Brain microvascular endothelial cell (primary cell): ENCODE results near the gene COG1.

ENCODE experiments used
- DNase-seq: peaks from one replicate; pipeline ENCODE4 v3.0.0-alpha.2; 2020
- H3K27ac ChIP-seq: fragments of 250-450 bp; sonication (Bioruptor Pico); 2 replicates; pipeline ENCODE4 v1.5.1; 2020; ENCODE audit warnings: mild to moderate bottlenecking, moderate library complexity
- H3K27me3 ChIP-seq: fragments of 250-450 bp; sonication (Bioruptor Pico); replicated peaks from 2 replicates; pipeline ENCODE4 v1.5.1; 2020; ENCODE audit warnings: mild to moderate bottlenecking
- H3K36me3 ChIP-seq: fragments of 250-450 bp; sonication (Bioruptor Pico); replicated peaks from 2 replicates; pipeline ENCODE4 v1.5.1; 2020; ENCODE audit warnings: mild to moderate bottlenecking
- H3K4me3 ChIP-seq: 2 replicates; pipeline ENCODE4 v1.5.1; 2011; ENCODE audit warnings: low read depth, mild to moderate bottlenecking, control low read depth, low read length, moderate library complexity
- CTCF ChIP-seq: IDR thresholded peaks from 2 replicates; pipeline ENCODE4 v1.5.1; 2011; ENCODE audit warnings: low read depth, mild to moderate bottlenecking, moderate library complexity, low read length, control low read depth, inconsistent platforms; ENCODE audit errors: missing control alignments
- in situ Hi-C: cut with HindIII; loops from 2 replicates; pipeline ENCODE4 v1.10.0; 2017; ENCODE audit warnings: low sequenced_read_pairs, low pct_ligation_motif_present

Gene COG1

GRCh38 chr17:73179878-73180277 lies 13.0 kb upstream of the COG1 start:
- Histone ChIP-seq H3K27me3 (no peaks in the 10 kb centered on the region), H3K36me3 (no peaks in the 10 kb centered on the region), H3K4me3 (no peak overlapping the region), H3K27ac (no peak overlapping the region)
- no peak for DNase-seq
- no peak for TF ChIP-seq CTCF
- in situ Hi-C loops = loop anchor here (25.0 kb wide), 1 partner anchor 193 kb away; no protein-coding TSS in a partner anchor

- Histone ChIP-seq H3K36me3 (no peaks in the 10 kb centered on the region), H3K27me3 (no peaks in the 10 kb centered on the region), H3K27ac (no peak overlapping the region), H3K4me3 (no peak overlapping the region)
- TF ChIP-seq CTCF = no peak
- in situ Hi-C loops = loop anchor here (25.0 kb wide), 1 partner anchor 195 kb away; no protein-coding TSS in a partner anchor
- DNase-seq = no peak
Observed at GRCh38 chr17:73182616-73183310, 10.1 kb upstream of the COG1 start.

GRCh38 chr17:73184136-73184993 lies 8.5 kb upstream of the COG1 start:
- Histone ChIP-seq H3K36me3 (no peaks in the 10 kb centered on the region), H3K27ac (no peak overlapping the region), H3K4me3 (no peak overlapping the region), H3K27me3 (no peaks in the 10 kb centered on the region)
- DNase-seq = no peak
- TF ChIP-seq CTCF = no peak
- in situ Hi-C loops = loop anchor here (25.0 kb wide), 1 partner anchor 197 kb away; no protein-coding TSS in a partner anchor

GRCh38 chr17:73186283-73187050 lies 6.4 kb upstream of the COG1 start:
- in situ Hi-C loops = loop anchor here (25.0 kb wide), 1 partner anchor 199 kb away; no protein-coding TSS in a partner anchor

More at GRCh38 chr17:73186283-73187050, 6.4 kb upstream of the COG1 start:
- DNase-seq = no peak
- no peaks in the 10 kb centered on the region for H3K27me3 ChIP-seq
- no peak overlapping the region for H3K4me3 ChIP-seq
- TF ChIP-seq CTCF = no peak
- no peaks in the 10 kb centered on the region for H3K36me3 ChIP-seq
- H3K27ac ChIP-seq = no peak overlapping the region
